Endometrial microvascular endothelial cells (primary cell): ENCODE results near the gene HHATL. TPM values are rescaled to one million over a fixed set of nuclear protein-coding genes. Genes with fewer than 3 reads are reported as not detected.

Source experiments
- in situ Hi-C: cut with HindIII; loops from 2 replicates; pipeline ENCODE4 v1.10.0; 2017; ENCODE audit warnings: low sequenced_read_pairs, low pct_unique_long_range_greater_than_20kb; ENCODE audit errors: inconsistent ontology term
- total RNA-seq: library from RNA; depleted of rRNA; stranded (reverse); fragments of >200 nt; gene quantifications from one replicate; pipeline ENCODE4 v1.2.3, GENCODE V29; 2015; ENCODE audit errors: inconsistent ontology term

The HHATL gene
- total RNA-seq, 1 donor from 2014 or later = not detected

- in situ Hi-C loops = no loop called here
These were observed 13.1 kb downstream of the HHATL start for GRCh38 chr3:42689421-42690014.

- in situ Hi-C loops = no loop called here
These were observed 13.8 kb downstream of the HHATL start for GRCh38 chr3:42688487-42689420.

GRCh38 chr3:42688016-42688415, 14.6 kb downstream of the HHATL start:
- in situ Hi-C loops = no loop called here

- in situ Hi-C loops = no loop called here
These were observed 15.6 kb downstream of the HHATL start for GRCh38 chr3:42686832-42687650.

GRCh38 chr3:42685891-42686820, 16.4 kb downstream of the HHATL start:
- in situ Hi-C loops = no loop called here

- in situ Hi-C loops = no loop called here
These were observed 17.2 kb downstream of the HHATL start, which contains the start of gene KLHL40 for GRCh38 chr3:42685363-42685881. KLHL40 (plus strand) TSS chr3:42685537; CDS start chr3:42685619, 82 bp downstream.

GRCh38 chr3:42684632-42685362, 17.8 kb downstream of the HHATL start:
- in situ Hi-C loops = no loop called here

- in situ Hi-C loops = no loop called here
These were observed 18.6 kb downstream of the HHATL start for GRCh38 chr3:42683875-42684598.

- in situ Hi-C loops = no loop called here
These were observed 20.1 kb downstream of the HHATL start for GRCh38 chr3:42682301-42683070.

- in situ Hi-C loops = no loop called here
These were observed 21.1 kb downstream of the HHATL start for GRCh38 chr3:42681361-42682038.

GRCh38 chr3:42680806-42681205, 21.8 kb downstream of the HHATL start:
- in situ Hi-C loops = no loop called here

GRCh38 chr3:42680271-42680670, 22.3 kb downstream of the HHATL start:
- in situ Hi-C loops = no loop called here

GRCh38 chr3:42678447-42678846, 24.2 kb downstream of the HHATL start:
- in situ Hi-C loops = no loop called here

- in situ Hi-C loops = no loop called here
These were observed 26.7 kb downstream of the HHATL start for GRCh38 chr3:42675909-42676308.

GRCh38 chr3:42674146-42674545, 28.5 kb downstream of the HHATL start:
- in situ Hi-C loops = no loop called here

- in situ Hi-C loops = no loop called here
These were observed 29.5 kb downstream of the HHATL start for GRCh38 chr3:42673082-42673481.
